Tibial nerve (tissue), 3 donors: ENCODE data around the gene CSNK1G3.

Experiments
- CTCF ChIP-seq, 5 experiments: fragments of 200-600 bp in 3 of 5; fragments of 450-650 bp in 2 of 5; sonication (generic) in 3 of 5; IDR thresholded peaks; one replicate each; pipeline ENCODE4 v1.5.1; 2016 to 2019; ENCODE audit warnings: antibody characterized with exemption in 5 of 5, mild to moderate bottlenecking in 3 of 5, moderate library complexity in 2 of 5
- POLR2A ChIP-seq, 2 donors: fragments of 450-650 bp; IDR thresholded peaks; one replicate each; pipeline ENCODE4 v1.6.1; 2017; ENCODE audit warnings: antibody characterized with exemption in 2 of 2, mild to moderate bottlenecking in 2 of 2, moderate library complexity in 2 of 2

GRCh38 chr5:123598028-123598689 lies 86.2 kb downstream of the CSNK1G3 start:
- TF ChIP-seq CTCF (IDR thresholded peaks at IDR 0.05), result no peak
- no peak for TF ChIP-seq POLR2A (IDR thresholded peaks at IDR 0.05)
